ENCODE measurements around the gene MACROD2.

DNA sequence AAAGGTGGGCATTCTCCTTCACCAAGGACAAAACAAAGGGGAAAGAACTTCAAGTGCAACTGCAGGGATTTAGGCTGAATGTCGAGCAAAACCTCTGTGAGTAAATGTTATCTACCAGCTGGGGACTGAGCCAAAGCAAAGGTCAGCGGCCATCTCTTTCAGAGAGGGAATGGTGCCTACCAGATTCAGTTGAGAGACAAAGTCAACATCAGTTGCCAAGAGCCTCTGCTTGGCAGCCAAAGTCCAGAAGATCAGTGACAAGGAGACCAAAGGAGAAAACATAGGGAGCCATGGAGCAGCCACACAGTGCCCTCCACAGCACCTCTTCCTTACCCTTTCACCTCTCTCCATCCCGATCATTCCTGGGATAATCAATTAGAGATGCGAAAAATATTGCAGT, 2105.5 kb downstream of the MACROD2 start:
- TF ChIP-seq EP300 (IDR thresholded peaks at IDR 0.05), result no peak
- TF ChIP-seq POLR2A (IDR thresholded peaks at IDR 0.05), result no peak

Measured in tibial nerve (tissue), 3 donors.